Activated CD8-positive, alpha-beta memory T cell treated with anti-CD3 and anti-CD28 coated beads, Interleukin-2, amount 50 U/mL, for 4 hours (primary cell): Measurements from ENCODE around the gene CERS5.
A peak's percentile ranks its signal among the peaks of the same experiment; 100 is the strongest.

Experiments used
- DNase-seq: peaks from one replicate; pipeline ENCODE4 v3.0.0-alpha.2; 2020

The CERS5 gene

DNA sequence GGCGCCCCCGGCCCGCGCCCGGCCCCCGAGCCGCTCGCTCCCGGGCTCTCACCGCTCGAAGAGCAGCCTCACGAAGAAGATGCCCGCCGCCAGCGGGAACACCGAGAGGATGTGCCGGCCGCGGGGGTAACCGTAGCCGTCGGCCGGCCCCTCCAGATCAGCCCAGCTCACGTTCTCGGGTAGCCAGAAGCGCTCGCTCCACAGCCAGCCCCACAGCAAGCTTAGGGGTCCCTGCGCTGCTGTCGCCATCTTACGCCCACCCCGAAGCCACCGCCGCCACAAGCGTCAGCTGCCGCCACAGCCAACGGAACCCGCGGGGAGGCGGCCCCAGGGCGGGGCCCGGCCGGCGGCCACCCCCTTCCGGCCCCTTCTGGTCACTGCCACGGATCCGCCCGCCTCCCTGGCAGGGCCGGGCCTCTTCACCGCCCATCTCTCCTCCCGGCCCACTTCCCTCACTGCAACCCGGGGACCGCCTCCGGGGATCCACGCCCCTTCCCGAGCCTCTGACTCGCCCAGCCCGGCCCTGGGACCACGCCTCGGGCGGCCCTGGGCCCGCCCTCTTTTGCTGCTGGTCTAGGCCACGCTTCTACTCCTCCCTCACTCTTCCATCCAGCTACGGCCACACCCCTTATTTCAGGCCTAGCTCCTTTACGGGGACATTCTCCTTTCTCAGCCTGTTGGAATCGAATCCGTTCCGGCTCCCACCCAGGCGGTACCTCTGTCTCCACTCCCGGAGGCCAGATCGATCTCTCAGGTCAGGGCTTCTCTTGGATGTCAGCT, at the start of gene CERS5:
Gene CERS5 (minus strand): TSS at position 321 of the 780 bp plus-strand sequence. CDS start 72 bp downstream, at position 249.
- DNase-seq: peak; percentile 94

- DNase-seq: no peak
These were observed 47.9 kb upstream of the CERS5 start for GRCh38 chr12:50215033-50215432.

DNA sequence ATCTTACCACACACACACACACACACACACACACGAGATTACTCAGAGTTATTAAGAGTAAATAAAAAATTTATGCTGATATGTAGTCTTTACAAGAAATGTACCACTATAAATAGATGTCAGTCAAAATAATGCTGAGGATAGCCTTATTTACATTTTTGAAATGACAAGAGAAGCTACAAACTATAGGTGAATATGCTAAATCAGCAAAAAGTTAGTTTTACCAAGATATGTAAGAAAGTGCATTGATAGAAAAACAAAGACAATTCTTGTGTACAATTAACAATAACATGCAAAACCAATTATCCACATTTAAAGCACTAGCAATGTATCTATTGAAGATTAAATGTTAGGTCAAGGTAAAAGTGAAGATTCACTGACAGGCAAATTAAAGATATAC, 46.8 kb upstream of the CERS5 start:
- DNase-seq: no peak

DNA sequence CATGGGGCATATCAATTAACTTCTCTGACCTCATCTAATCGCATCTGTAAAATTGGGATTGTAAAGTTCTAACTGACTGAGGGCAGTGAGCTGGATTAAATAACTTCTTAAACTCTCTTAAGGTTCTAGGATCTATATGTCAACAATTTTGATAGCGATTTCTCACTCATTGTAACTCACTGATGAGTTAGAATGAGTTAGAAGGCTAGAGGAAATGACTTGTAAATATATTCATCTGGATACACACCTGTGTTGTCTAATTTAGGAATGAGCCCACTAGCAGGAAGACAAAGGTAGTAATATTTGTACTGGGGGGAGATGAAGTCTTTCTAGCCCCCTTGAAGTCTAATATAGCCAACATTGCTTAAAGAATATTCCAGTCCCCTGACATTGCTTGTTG, 46.3 kb upstream of the CERS5 start:
- DNase-seq: no peak

GRCh38 chr12:50212071-50212467, 44.9 kb upstream of the CERS5 start:
- DNase-seq: no peak

GRCh38 chr12:50211392-50212070, 44.4 kb upstream of the CERS5 start:
- DNase-seq: no peak

- DNase-seq: no peak
These were observed 40.3 kb upstream of the CERS5 start for GRCh38 chr12:50207424-50207823.

- no peak for DNase-seq
These were observed 38.5 kb upstream of the CERS5 start for GRCh38 chr12:50205648-50206047.

DNA sequence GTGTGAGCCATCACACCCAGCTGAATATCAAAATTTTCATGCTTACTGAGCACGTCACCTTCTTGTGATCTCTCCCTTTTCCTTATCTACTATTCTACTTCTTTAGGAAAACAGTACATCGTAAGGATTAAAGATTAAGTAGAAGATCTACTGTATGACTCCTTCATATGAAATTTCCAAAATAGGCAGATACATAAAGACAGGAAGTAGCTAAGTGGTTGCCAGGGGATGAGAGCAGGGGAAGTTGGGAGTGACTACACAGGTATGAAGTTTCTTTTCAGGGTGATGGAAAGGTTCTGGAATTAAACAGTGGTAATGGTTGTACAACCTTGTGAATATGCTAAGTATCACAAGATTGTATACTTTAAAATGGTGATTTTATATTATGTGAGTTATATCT, 36.5 kb upstream of the CERS5 start:
- no peak for DNase-seq

DNA sequence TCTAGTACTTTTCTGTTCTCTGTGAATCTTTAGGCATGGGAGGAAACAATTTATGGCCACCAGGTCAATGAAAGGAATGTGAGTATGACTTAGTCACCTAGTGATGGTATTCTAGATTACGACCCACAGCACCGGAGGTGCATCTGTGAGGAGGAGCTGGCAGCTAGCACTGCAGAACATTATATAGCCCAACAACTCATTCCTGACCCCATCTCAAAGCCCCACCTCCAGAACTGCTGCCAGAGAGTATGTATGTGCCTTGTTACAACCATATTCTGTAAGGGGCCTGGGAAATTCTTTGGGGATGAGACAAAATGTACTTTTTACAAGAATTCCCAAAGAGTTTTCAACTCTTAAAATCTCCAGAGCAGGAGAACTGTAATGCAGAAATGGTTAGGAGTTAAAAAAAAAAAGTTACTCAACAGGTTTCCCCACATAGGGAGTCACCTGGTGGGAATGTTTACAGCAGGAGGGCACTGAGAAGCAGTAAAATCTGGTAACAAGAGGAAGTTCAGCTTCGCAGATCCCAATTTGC, 34.9 kb upstream of the CERS5 start:
- DNase-seq: no peak

DNA sequence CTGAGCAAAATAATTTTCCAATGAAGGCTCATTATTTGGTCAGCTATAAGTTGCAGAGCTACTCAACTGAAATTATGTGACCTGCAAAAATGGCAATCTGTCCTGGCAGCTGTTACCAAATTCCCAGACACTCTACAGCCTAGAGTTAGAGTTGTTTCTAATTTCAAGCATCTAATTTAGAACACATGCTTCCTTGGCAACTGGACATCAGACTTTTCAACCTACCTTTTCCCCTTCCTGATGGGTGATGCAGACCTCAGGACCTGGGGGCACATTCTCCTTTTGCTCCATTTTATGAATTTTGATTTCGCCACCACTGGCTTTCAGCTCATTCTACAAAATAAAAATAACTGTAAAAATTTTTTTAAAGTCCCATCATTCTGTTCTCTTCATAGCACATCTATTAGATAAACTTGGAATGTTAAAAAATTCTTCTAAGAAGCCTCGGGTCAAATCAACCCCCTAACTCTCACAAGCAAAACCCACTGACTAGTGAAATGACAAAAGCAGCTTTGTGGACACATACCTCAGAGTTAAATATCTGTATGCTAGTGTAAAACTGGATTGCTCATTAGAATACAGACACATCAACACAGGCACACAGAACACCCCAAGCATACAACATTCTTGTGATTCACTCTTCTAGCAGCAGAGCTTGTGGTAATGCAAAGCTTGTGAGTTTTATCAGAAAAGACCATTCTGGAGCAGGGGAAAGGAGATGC, 33.5 kb upstream of the CERS5 start:
- DNase-seq: no peak

DNA sequence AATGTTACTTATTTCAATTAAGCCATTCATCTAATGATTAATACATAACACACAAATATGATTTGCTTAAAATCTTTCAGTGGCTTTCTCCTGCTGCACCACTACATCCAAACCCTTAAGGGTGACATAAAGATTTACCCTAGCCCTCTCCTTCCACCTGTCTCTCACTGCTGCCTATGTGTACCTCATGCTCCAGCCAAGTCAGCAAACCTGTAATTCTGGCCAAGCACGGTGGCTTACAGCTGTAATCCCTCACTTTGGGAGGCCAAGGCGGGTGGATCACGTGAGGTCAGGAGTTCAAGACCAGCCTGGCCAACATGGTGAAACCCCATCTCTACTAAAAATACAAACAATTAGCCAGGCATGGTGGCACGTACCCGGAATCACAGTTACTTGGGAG, 31.7 kb upstream of the CERS5 start:
- no peak for DNase-seq

DNA sequence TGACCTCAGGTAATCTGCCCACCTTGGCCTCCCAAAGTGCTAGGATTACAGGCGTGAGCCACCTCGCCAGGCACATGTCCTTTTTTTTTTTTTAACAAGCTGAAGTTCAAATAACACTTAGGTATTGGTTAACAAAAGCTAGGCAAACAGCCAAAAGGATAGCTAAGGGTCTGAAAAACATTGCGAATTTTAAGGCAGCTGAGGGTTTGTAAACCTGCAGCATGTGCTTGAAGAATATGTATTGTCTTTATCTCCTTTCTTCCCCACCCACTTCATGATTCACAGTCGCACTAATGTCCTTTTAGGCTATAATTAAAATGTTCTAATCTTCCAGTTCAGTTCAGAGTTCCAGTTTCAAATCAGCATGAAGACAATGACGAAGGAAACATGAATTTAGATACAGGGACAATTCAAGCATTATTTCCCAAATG, 30.1 kb upstream of the CERS5 start:
- DNase-seq: no peak

DNA sequence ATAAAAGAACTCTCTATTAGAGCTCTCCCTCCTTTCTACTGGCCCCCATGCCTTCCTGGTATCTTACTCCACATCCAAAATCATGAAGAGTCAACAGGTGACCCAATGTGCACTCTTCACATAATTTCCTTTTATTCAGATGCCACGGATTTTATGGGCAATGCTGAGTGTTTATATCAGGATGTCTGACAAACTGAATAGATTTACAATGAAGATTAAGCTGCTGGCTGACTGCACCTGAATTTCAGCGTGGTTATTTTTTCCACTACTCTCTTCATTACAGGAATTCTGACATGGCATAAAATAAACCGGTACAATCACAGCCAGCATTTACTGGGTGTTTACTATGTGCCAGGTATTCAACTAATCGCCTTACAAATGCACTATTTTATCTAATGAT, 29.4 kb upstream of the CERS5 start:
- no peak for DNase-seq

DNA sequence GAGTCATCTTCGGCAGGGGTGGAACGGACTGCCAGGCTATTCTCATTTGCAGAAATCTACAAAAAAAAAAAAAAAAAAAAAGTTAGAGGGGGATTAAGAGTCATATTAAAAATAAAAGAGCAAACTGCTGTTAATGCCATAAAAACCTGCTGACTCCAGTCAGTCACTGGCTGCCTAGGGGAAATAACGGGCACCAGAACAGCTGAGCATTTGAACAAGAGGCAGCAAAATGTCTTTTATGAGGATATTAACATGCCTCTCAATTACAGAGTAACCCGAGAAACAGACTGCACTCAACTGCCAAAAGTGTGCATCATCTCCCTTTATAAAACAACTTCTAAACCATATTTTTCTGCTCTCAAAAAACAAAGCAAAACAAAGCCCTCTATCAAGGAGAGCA, 28.7 kb upstream of the CERS5 start:
- no peak for DNase-seq

DNA sequence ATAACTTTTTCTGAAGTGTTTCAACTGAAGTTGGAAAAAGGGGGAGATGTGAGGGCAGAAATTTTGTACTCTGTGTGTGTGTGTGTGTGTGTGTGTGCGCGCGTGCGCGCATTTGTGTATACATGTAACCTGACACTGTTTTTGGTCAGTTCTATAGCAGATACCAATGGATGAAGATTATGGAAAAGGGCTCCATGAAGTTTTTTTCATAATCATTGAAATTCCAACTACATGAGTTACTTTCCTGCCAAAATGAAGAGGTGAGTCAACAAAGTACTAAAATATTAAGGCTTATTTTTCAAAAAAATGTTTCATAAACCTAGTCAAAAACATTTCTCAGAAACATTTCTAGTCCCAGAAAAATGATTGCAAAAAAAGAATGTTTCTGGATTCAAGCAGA, 25.7 kb upstream of the CERS5 start:
- no peak for DNase-seq

GRCh38 chr12:50192236-50192635, 25.1 kb upstream of the CERS5 start:
- no peak for DNase-seq

GRCh38 chr12:50190859-50191258, 23.7 kb upstream of the CERS5 start:
- DNase-seq: no peak

GRCh38 chr12:50188875-50189575, 21.9 kb upstream of the CERS5 start:
- DNase-seq: no peak

DNA sequence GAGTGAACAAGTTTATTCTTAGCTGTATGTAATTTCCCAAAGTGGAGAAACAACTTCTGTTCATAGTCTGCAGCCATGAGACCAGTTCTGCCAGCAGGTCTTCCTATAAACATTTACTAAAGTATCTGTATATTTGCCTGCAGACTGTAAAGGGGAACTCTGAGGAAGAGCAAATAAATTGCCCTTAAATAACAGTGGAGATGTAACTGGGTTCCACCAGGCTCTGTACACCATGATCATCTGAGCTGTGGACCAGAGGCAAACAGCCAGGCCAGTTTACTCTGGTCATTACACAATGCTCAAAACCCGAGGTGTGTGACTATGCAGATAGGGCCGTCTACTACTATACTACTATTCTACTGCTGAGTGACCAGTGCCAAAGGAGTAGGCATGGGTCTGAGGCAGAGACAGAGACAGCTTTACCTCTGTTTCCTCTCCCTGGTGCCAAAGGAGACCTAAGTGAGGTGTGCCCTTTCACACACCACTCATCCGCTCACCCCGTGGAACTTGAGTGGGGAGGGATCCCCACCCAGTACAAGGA, 21.1 kb upstream of the CERS5 start:
- DNase-seq: no peak

DNA sequence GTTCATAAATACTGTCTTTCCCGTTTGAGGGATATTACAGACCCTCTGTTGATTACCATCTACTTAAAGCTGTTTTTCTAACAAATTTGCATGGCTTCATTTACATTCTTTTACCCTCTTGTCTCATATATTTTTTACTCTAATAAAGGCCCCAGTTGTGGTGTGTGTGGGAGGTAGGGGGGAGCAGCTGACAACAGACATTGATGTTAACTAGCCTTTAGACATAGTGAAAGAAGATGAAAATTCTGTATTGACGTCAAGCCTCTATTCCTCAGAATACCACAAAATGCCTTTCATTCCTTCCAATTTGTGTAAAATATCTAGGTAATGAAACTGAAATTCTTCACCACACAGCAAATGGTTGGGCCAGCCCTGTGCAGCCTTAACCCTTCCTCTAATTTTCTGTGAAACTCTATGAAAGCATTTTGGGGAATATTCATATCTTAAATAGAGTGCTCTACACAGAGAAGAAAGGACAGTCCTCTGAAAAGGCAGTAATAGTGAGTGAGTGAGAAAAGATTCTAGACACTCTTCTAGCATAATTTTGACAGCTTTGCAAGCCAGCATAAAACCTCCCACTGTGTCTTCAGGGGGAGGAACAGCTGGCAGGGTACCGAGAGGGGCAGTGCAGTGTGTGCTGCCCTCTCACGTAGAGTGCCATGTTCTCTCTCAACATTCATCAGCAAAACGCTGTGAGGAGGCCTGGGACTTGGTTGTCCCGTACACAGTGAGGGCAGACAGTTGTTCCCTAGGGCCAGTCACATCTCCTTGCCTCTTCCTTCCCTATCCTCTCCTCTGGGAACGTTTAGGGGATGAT, 20.1 kb upstream of the CERS5 start:
- no peak for DNase-seq

- no peak for DNase-seq
These were observed 19.5 kb upstream of the CERS5 start for GRCh38 chr12:50186681-50187080.
